B cell (primary cell): ENCODE results near the gene ERLEC1. TPM values are rescaled to one million over a fixed set of nuclear protein-coding genes. Genes with fewer than 3 reads are reported as not detected.

ENCODE experiments used
- ATAC-seq: fragments of 200-7000 bp; cut with Tn5 transposase; one replicate; pipeline ENCODE4 v1.10.0; 2021; ENCODE audit warnings: low read depth, mild to moderate bottlenecking, moderate number of reproducible peaks, moderate library complexity
- CTCF ChIA-PET: fragments of 350-600 bp; sonication (Branson Sonifier 250); formaldehyde crosslinking; loops from one replicate; lab custom pipeline; 2021; ENCODE audit warnings: antibody characterized with exemption, inconsistent platforms; lab: Charles Lee
- POLR2A ChIA-PET: fragments of 350-600 bp; sonication (Branson Sonifier 250); formaldehyde crosslinking; loops from one replicate; lab custom pipeline; 2021; ENCODE audit warnings: antibody characterized with exemption; lab: Charles Lee
- DNase-seq: peaks from one replicate; pipeline ENCODE4 v3.0.0; 2013
- H2AFZ ChIP-seq: 2 replicates; pipeline ENCODE4 v1.6.1; 2012; ENCODE audit warnings: mild to moderate bottlenecking, low read depth, low read length; ENCODE audit not compliant: insufficient read depth, poor library complexity, severe bottlenecking
- H3K27ac ChIP-seq, 2 donors: 1 replicate in 1 of 2; 2 replicates in 1 of 2; pipeline ENCODE4 v1.5.1; 2012 to 2013; ENCODE audit warnings: low read length in 2 of 2, mild to moderate bottlenecking in 2 of 2, moderate library complexity in 1 of 2
- H3K27me3 ChIP-seq, 4 experiments: fragments of 200-600 bp in 1 of 4; sonication (generic) in 1 of 4; replicated peaks in 1 of 4; 1 replicate in 2 of 4; 2 replicates in 2 of 4; pipeline versions ENCODE4 v1.6.1 to v1.7.0; 2013 to 2016; ENCODE audit warnings: low read length in 3 of 4, mild to moderate bottlenecking in 2 of 4, mixed read lengths in 1 of 4, moderate library complexity in 1 of 4; ENCODE audit not compliant: insufficient read depth in 4 of 4, control insufficient read depth in 3 of 4; ENCODE audit errors: control extremely low read depth in 1 of 4
- H3K36me3 ChIP-seq, 2 experiments: replicated peaks in 1 of 2; 1 replicate in 1 of 2; 2 replicates in 1 of 2; pipeline versions ENCODE4 v1.6.1 to v1.7.1; 2013; ENCODE audit warnings: low read length in 1 of 2; ENCODE audit not compliant: insufficient read depth in 2 of 2, control insufficient read depth in 1 of 2; ENCODE audit errors: control extremely low read depth in 1 of 2, extremely low read depth in 1 of 2
- H3K4me1 ChIP-seq, 2 donors: fragments of 200-600 bp in 1 of 2; sonication (generic) in 1 of 2; 1 replicate in 1 of 2; 2 replicates in 1 of 2; pipeline versions ENCODE4 v1.5.1 to v1.6.1; 2013 to 2017; ENCODE audit warnings: low read length in 2 of 2; ENCODE audit not compliant: control insufficient read depth in 2 of 2, insufficient read depth in 2 of 2
- H3K4me2 ChIP-seq: replicated peaks from 2 replicates; pipeline ENCODE3; 2012; ENCODE audit warnings: mild to moderate bottlenecking, low read depth, low read length; ENCODE audit not compliant: poor library complexity, severe bottlenecking
- H3K4me3 ChIP-seq, 5 experiments: fragments of 200-600 bp in 1 of 5; sonication (generic) in 1 of 5; 1 replicate in 3 of 5; 2 replicates in 2 of 5; pipeline versions ENCODE4 v1.5.1 to v1.7.0; 2011 to 2016; ENCODE audit warnings: low read length in 4 of 5, mild to moderate bottlenecking in 4 of 5, low read depth in 2 of 5, control low read depth in 1 of 5, moderate library complexity in 1 of 5; ENCODE audit not compliant: insufficient read depth in 1 of 5; ENCODE audit errors: control extremely low read depth in 1 of 5, extremely low read depth in 1 of 5
- H3K79me2 ChIP-seq: fragments of 200-600 bp; sonication (generic); one replicate; pipeline ENCODE4 v1.6.0; 2016; ENCODE audit warnings: low read length; ENCODE audit not compliant: control insufficient read depth, insufficient read depth
- H3K9ac ChIP-seq: fragments of 200-600 bp; sonication (generic); 2 replicates; pipeline ENCODE4 v1.6.1; 2017; ENCODE audit warnings: mild to moderate bottlenecking, low read length, moderate library complexity
- H3K9me3 ChIP-seq, 3 donors: one replicate each; pipeline versions ENCODE4 v1.6.1 to v1.7.1; 2013; ENCODE audit warnings: low read length in 2 of 3; ENCODE audit not compliant: control insufficient read depth in 2 of 3, insufficient read depth in 1 of 3; ENCODE audit errors: control extremely low read depth in 1 of 3
- H4K20me1 ChIP-seq: 2 replicates; pipeline ENCODE4 v1.6.0; 2012; ENCODE audit warnings: mild to moderate bottlenecking, low read length; ENCODE audit not compliant: insufficient read depth, control insufficient read depth, poor library complexity, severe bottlenecking
- H3K27ac Mint-ChIP-seq: one replicate; pipeline ENCODE4 v1.8.0; 2021; ENCODE audit warnings: mixed read lengths
- H3K27me3 Mint-ChIP-seq: one replicate; pipeline ENCODE4 v1.8.0; 2021; ENCODE audit warnings: mixed read lengths
- H3K4me1 Mint-ChIP-seq: one replicate; pipeline ENCODE4 v1.8.0; 2021; ENCODE audit warnings: mixed read lengths
- H3K4me3 Mint-ChIP-seq: one replicate; pipeline ENCODE4 v1.8.0; 2021; ENCODE audit warnings: mixed read lengths
- H3K9me3 Mint-ChIP-seq: one replicate; pipeline ENCODE4 v1.8.0; 2022; ENCODE audit warnings: mixed read lengths; ENCODE audit not compliant: insufficient read depth
- CTCF ChIP-seq: fragments of 200-600 bp; IDR thresholded peaks from one replicate; pipeline ENCODE4 v1.8.0; 2022; ENCODE audit warnings: antibody characterized with exemption, mild to moderate bottlenecking
- EZH2 ChIP-seq: IDR thresholded peaks from 2 replicates; pipeline ENCODE4 v1.6.1; 2012; ENCODE audit warnings: borderline replicate concordance, low read depth, mild to moderate bottlenecking, moderate library complexity, low read length; ENCODE audit not compliant: insufficient read depth, poor library complexity, severe bottlenecking
- WGBS: methylation state at CpG from one replicate; pipeline ENCODE4 v1.1.5; 2013; ENCODE audit warnings: missing lambda C conversion rate; ENCODE audit not compliant: insufficient coverage; 5-methylcytosine and 5-hydroxymethylcytosine counted together
- intact Hi-C: fragments of 100-400 bp; cut with micrococcal nuclease; formaldehyde crosslinking; loops from one replicate; pipeline ENCODE4 v1.10.0; 2022
- polyA plus RNA-seq: library from polyadenylated mRNA; depleted of rRNA; stranded (reverse); fragments of >200 nt; gene quantifications from 2 replicates; pipeline ENCODE4 v1.2.3, GENCODE V29; 2012
- total RNA-seq, 2 donors: library from RNA; stranded (reverse); fragments of 120-200 nt in 1 of 2; gene quantifications; 1 replicate in 1 of 2; 2 replicates in 1 of 2; pipeline versions ENCODE4 v1.2.3 to v1.2.4, GENCODE V29; 2013 to 2022

The ERLEC1 gene
- total and polyA plus RNA-seq, 2 donors (not counting 1 experiment from before 2014, with no cell fraction given), result 20.4 to 22.9 TPM

GRCh38 chr2:53852532-53852931 lies 65.7 kb downstream of the ERLEC1 start:
- ATAC-seq, result no peak
- H3K4me3 Mint-ChIP-seq, result no peak overlapping the region
- Histone ChIP-seq H3K4me2 (no peak overlapping the region), H3K36me3 (peaks cover 0 to 12% of the 10 kb centered on the region in 2 experiments), H3K27ac (no peak overlapping the region), H3K4me1 (no peaks in the 10 kb centered on the region), H4K20me1 (no peaks in the 10 kb centered on the region), H3K4me3 (no peak overlapping the region), H3K79me2 (no peaks in the 10 kb centered on the region), H3K27me3 (no peaks in the 10 kb centered on the region), H3K9me3 (no peaks in the 10 kb centered on the region), H3K9ac (no peak overlapping the region), H2AFZ (no peak overlapping the region)
- no peaks in the 10 kb centered on the region for H3K9me3 Mint-ChIP-seq
- ChIA-PET POLR2A (no interaction called here), CTCF (no interaction called here)
- DNase-seq, result no peak
- no peak for TF ChIP-seq EZH2
- no peak for TF ChIP-seq CTCF
- 95% methylated on average over 3 of the region's 4 CpGs for WGBS
- intact Hi-C loops, result no loop called here
- peaks cover 2% of the 10 kb centered on the region for H3K4me1 Mint-ChIP-seq
- H3K27me3 Mint-ChIP-seq, result no peaks in the 10 kb centered on the region
- no peak overlapping the region for H3K27ac Mint-ChIP-seq

- ATAC-seq (no peak), DNase-seq (no peak)
- WGBS, result no CpG with 5 or more reads among the region's 2 CpGs
- Histone ChIP-seq H3K79me2 (no peaks in the 10 kb centered on the region), H2AFZ (no peak overlapping the region), H3K4me1 (no peaks in the 10 kb centered on the region), H3K27me3 (no peaks in the 10 kb centered on the region), H4K20me1 (no peaks in the 10 kb centered on the region), H3K36me3 (peaks cover 0 to 16% of the 10 kb centered on the region in 2 experiments), H3K27ac (no peak overlapping the region), H3K9me3 (no peaks in the 10 kb centered on the region), H3K9ac (no peak overlapping the region), H3K4me2 (no peak overlapping the region), H3K4me3 (no peak overlapping the region)
- POLR2A ChIA-PET, result no interaction called here
- TF ChIP-seq EZH2, result no peak
- no peak for TF ChIP-seq CTCF
- intact Hi-C loops, result no loop called here
- Mint-ChIP-seq H3K4me1 (no peaks in the 10 kb centered on the region), H3K4me3 (no peak overlapping the region), H3K27me3 (no peaks in the 10 kb centered on the region), H3K27ac (no peak overlapping the region), H3K9me3 (no peaks in the 10 kb centered on the region)
- CTCF ChIA-PET, result no interaction called here
Measured at GRCh38 chr2:53854678-53855077, 67.8 kb downstream of the ERLEC1 start.
